GM12875 (cell line): ENCODE measurements around the gene AEN.
A peak's percentile ranks its signal among the peaks of the same experiment; 100 is the strongest.

Experiments
- H3K4me3 ChIP-seq: one replicate; pipeline ENCODE4 v1.5.1; 2011; ENCODE audit warnings: low read depth, low read length, control low read depth
- CTCF ChIP-seq: IDR thresholded peaks from 2 replicates; pipeline ENCODE4 v1.5.1; 2011; ENCODE audit warnings: low read depth, mild to moderate bottlenecking, control low read depth, inconsistent platforms, low read length, moderate library complexity, borderline replicate concordance; ENCODE audit not compliant: insufficient read depth

Gene AEN

DNA sequence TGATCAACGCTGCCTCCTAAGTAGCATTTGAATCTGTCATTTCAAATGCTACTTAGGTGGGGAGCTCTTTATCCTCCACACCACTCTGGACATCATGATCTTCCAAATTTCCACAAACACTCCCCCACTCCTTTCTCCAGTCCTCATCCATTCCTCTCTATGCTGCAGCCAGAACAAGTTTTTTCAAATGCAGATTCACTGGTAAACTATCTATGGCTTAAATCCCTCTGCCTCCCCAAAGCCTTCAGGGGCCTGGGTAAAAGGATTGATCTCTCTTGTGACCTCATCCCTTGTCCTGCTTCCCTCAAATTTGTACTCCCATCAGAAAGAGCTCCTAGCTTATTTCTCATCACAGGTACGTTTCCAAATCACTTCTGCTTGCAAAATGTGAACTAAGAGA lies 1.3 kb upstream of the AEN start:
- no peak for TF ChIP-seq CTCF
- no peak overlapping the region for H3K4me3 ChIP-seq

DNA sequence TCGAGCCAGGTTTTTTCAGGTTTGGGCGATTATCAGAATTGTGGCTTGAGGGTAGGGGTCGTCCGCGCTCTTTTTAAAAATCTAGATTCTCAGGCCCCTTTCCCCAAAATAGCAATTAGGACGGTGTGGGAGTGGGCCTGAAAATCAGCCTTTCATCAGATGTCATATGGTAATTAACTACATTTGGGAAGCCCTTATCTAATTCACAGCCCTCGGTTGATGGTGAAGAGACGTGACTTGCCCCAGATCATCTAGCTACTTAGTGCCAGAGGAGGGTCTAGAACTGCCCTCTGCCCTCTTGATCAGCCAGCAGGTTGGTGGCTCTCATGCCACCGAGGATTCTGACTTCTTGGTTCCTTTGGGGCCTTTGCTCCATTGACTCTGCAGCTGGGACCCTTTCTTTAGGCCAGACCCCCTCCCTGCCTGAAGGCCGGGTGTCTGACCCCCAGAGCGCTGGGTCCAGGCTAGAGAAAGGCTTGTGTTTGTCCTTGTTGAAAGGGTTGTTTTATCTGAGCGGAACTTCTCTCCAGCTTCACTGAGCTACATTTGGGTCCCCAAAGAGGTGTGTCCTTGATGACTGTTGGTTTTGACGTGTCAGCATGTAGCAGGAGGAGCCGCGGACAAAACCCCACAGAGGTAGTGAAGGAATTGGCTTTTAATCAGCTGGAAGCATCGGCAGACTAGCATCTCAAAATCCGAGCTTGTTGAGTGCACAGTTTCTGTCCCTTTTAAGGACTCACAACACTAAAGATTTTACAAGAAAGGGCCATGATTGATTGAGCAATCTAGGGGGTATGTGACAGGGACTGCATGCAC lies 857 bp downstream of the AEN start:
- no peak for TF ChIP-seq CTCF
- H3K4me3 ChIP-seq, result peak overlapping the region; percentile 90

- peak overlapping the region; percentile 90 for H3K4me3 ChIP-seq
- TF ChIP-seq CTCF, result no peak
These were observed 1.4 kb downstream of the AEN start for GRCh38 chr15:88622605-88622975.

- peak overlapping the region; percentile 90 for H3K4me3 ChIP-seq
- TF ChIP-seq CTCF, result no peak
These were observed 1.9 kb downstream of the AEN start for GRCh38 chr15:88623061-88623460.

DNA sequence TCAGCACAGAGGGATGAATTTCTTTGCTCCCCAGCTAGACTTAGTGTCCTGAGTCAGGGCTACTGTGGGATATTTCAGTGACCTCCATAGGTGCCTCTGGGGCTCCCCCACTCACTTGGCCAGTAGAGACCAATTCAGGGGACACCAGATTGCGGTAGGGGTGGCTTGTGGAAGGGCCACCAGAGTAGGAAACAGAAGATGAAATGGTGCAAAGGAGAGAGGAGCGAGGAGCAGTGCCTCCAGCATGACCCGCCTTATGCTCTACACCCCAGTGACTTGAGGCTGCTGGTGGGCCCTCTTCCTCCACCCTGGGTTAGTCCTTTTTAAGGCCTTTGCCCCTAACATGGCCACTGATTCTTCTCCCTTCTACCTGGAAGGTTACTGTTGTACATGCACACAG lies 2.5 kb downstream of the AEN start:
- peak overlapping the region; percentile 90 for H3K4me3 ChIP-seq
- no peak for TF ChIP-seq CTCF

- TF ChIP-seq CTCF, result peak; percentile 49
- peak overlapping the region; percentile 18 for H3K4me3 ChIP-seq
These were observed 3.2 kb downstream of the AEN start for GRCh38 chr15:88624156-88624970.
